Tibial artery (tissue), 4 donors: ENCODE data around the gene UBAC2.

Experiments
- DNase-seq, 2 donors: peaks; one replicate each; pipeline ENCODE4 v3.0.0-alpha.2; 2019
- H3K27ac ChIP-seq, 2 donors: fragments of 200-600 bp; sonication (generic) in 1 of 2; 1 replicate in 1 of 2; 2 replicates in 1 of 2; pipeline ENCODE4 v1.5.1; 2018 to 2019; ENCODE audit warnings: mild to moderate bottlenecking in 1 of 2
- H3K27me3 ChIP-seq, 2 donors: fragments of 200-600 bp; sonication (generic) in 1 of 2; one replicate each; pipeline versions ENCODE4 v1.5.1 to v1.6.0; 2016 to 2019
- H3K36me3 ChIP-seq, 3 donors: fragments of 200-600 bp; sonication (generic) in 2 of 3; one replicate each; pipeline ENCODE4 v1.5.1; 2016 to 2019; ENCODE audit warnings: mild to moderate bottlenecking in 2 of 3
- H3K4me1 ChIP-seq, 4 donors: fragments of 200-600 bp; sonication (generic) in 2 of 4; 1 replicate in 3 of 4; 2 replicates in 1 of 4; pipeline ENCODE4 v1.5.1; 2016 to 2019
- H3K4me3 ChIP-seq, 2 donors: fragments of 200-600 bp; sonication (generic) in 1 of 2; 1 replicate in 1 of 2; 2 replicates in 1 of 2; pipeline ENCODE4 v1.5.1; 2018 to 2019; ENCODE audit warnings: mild to moderate bottlenecking in 2 of 2
- H3K9me3 ChIP-seq, 3 donors: fragments of 200-600 bp; sonication (generic) in 1 of 3; one replicate each; pipeline ENCODE4 v1.5.1; 2016 to 2019
- CTCF ChIP-seq, 2 experiments: fragments of 200-600 bp in 1 of 2; fragments of 450-650 bp in 1 of 2; IDR thresholded peaks; one replicate each; pipeline ENCODE4 v1.5.1; 2017 to 2019; ENCODE audit warnings: antibody characterized with exemption in 2 of 2, mild to moderate bottlenecking in 1 of 2, moderate library complexity in 1 of 2
- intact Hi-C: fragments of 100-400 bp; cut with DNase I; formaldehyde crosslinking; loops from one replicate; pipeline ENCODE4 v1.15.0; 2023; ENCODE audit warnings: low total_unique reads

UBAC2 gene

GRCh38 chr13:99377641-99378040, 177.0 kb downstream of the UBAC2 start:
- Histone ChIP-seq H3K36me3 (peaks cover 0 to 40% (median 20%) of the 10 kb centered on the region in 3 donors), H3K27me3 (no peaks in the 10 kb centered on the region), H3K27ac (no peak overlapping the region), H3K9me3 (no peaks in the 10 kb centered on the region), H3K4me1 (no peaks in the 10 kb centered on the region), H3K4me3 (no peak overlapping the region)
- intact Hi-C loops: no loop called here
- no peak for DNase-seq
- no peak for TF ChIP-seq CTCF (IDR thresholded peaks at IDR 0.05)

DNA sequence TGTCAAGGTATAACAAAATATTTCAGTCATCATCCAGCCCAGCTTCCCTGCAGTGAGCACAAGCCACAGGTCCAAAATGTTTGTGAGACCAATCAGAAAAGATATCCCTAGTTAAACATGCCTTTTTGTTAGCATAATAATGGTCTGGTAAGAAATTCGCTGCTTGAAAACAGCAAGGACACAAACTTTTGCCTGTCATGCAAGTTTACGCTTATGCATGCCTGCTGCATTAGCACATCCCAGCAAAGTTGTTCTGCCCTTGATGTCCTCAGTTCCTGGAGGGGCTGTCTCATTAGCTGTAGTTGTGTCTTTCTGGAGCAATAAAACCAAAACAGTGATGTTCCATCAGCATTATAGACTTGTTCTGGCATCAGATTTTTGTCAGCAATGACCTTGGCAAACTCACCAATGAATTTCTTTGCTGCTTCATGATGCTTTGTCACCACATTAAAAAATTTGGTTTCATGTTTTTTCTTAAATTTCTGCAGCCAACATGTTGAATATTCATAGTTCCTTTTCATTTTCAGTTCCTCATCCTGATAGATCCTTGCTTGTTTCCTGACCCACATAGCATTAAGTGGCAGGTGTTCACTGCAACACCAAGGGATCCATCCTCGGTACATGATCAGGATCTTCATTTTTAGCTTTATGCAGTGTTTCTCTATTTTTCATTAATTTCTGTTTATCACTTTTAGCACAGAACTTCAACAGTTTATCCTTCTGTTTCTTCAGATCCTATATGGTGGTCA, 178.5 kb downstream of the UBAC2 start:
- H3K27me3 ChIP-seq: no peaks in the 10 kb centered on the region
- no peaks in the 10 kb centered on the region for H3K4me1 ChIP-seq
- H3K9me3 ChIP-seq: no peaks in the 10 kb centered on the region
- H3K27ac ChIP-seq: no peak overlapping the region
- intact Hi-C loops: no loop called here
- peaks cover 0 to 35% (median 20%) of the 10 kb centered on the region in 3 donors for H3K36me3 ChIP-seq
- TF ChIP-seq CTCF (IDR thresholded peaks at IDR 0.05): no peak
- no peak overlapping the region for H3K4me3 ChIP-seq
- DNase-seq: no peak

GRCh38 chr13:99379856-99380801, 179.5 kb downstream of the UBAC2 start:
- no peak overlapping the region for H3K4me3 ChIP-seq
- peaks cover 0 to 40% (median 20%) of the 10 kb centered on the region in 3 donors for H3K36me3 ChIP-seq
- H3K27me3 ChIP-seq: no peaks in the 10 kb centered on the region
- no peak for DNase-seq
- no peak for TF ChIP-seq CTCF (IDR thresholded peaks at IDR 0.05)
- no peak overlapping the region for H3K27ac ChIP-seq
- H3K4me1 ChIP-seq: no peaks in the 10 kb centered on the region
- H3K9me3 ChIP-seq: no peaks in the 10 kb centered on the region
- intact Hi-C loops: no loop called here

DNA sequence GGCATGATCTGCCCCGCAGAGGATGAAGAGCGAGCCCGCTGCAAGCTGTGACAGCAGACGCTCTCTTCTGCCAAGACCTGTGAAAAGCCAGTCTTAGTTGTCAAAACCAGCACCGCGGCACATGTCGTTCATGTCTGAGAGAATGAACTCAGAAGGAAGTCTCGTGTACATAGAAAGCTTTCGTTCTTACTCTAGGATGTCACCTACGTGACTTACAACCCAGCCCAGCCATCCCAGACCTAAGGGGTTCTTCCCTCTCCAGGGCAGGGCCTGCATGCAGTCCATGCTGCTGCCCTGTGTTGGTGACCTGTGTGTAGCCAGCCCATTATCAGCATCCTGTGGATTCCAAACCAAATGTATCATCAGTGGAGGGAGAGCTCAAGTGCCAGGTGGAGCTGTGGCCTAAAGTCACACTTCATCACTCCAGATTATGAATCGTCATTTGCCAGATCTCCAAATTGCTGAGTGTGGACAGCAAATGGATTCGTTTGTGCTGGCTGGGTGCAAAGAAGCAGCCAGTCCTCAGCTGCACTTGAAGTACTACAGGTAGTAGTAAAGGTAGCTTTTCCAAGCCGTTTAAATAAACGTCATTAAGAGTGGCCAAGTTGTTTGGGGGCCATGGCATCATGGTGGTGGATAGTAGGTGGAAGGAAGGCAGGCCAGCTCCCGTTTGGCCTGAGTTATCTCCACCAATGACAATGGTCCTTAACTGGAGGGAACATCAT, 180.4 kb downstream of the UBAC2 start:
- H3K27me3 ChIP-seq: no peaks in the 10 kb centered on the region
- TF ChIP-seq CTCF (IDR thresholded peaks at IDR 0.05): no peak
- peaks cover 4 to 49% (median 24%) of the 10 kb centered on the region in 3 donors for H3K36me3 ChIP-seq
- H3K9me3 ChIP-seq: no peaks in the 10 kb centered on the region
- no peak for DNase-seq
- intact Hi-C loops: no loop called here
- H3K4me3 ChIP-seq: no peak overlapping the region
- no peaks in the 10 kb centered on the region for H3K4me1 ChIP-seq
- H3K27ac ChIP-seq: no peak overlapping the region

DNA sequence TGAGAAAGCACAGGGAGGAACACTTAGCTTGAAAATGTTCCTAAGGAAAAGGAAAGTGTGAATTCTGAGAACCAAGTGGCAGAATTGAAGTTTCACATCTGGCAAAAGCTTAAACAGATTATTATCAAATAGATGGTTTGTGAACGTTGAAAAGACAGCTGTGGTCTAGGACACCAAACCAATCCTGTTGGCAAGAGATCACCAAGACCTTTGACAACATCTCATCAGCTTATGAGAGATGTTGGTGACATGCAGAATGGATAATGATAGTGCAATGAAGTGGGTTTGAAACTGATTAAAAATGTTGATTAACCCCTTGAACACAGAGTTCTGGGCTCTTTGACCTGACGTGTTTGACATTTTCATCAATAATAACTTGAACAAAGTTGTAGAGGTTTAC, 181.1 kb downstream of the UBAC2 start:
- intact Hi-C loops: no loop called here
- peaks cover 10 to 49% (median 27%) of the 10 kb centered on the region in 3 donors for H3K36me3 ChIP-seq
- no peak for DNase-seq
- H3K27ac ChIP-seq: no peak overlapping the region
- H3K9me3 ChIP-seq: no peaks in the 10 kb centered on the region
- no peaks in the 10 kb centered on the region for H3K4me1 ChIP-seq
- no peak for TF ChIP-seq CTCF (IDR thresholded peaks at IDR 0.05)
- no peak overlapping the region for H3K4me3 ChIP-seq
- no peaks in the 10 kb centered on the region for H3K27me3 ChIP-seq
